ENCODE results near the gene COBL. TPM values are rescaled to one million over a fixed set of nuclear protein-coding genes. Genes with fewer than 3 reads are reported as not detected.

COBL gene
- total RNA-seq, 1 experiment from 2014 or later, result 52.3 TPM

GRCh38 chr7:51335057-51335456 lies 18.4 kb upstream of the COBL start:
- Histone ChIP-seq H4K91ac (ENCODE audit: insufficient read length, low read depth, low read length) (no peak overlapping the region), H3K79me1 (ENCODE audit: insufficient read depth, low read depth, low read length, poor library complexity, severe bottlenecking) (no peaks in the 10 kb centered on the region), H2BK15ac (ENCODE audit: low read depth, low read length) (no peak overlapping the region), H2BK12ac (ENCODE audit: insufficient read length, low read depth, low read length) (no peak overlapping the region), H3K4ac (ENCODE audit: low read depth, low read length) (no peak overlapping the region), H3K4me2 (ENCODE audit: insufficient read depth, insufficient read length, low read length) (no peak overlapping the region), H3K14ac (ENCODE audit: insufficient read depth, low read length) (no peak overlapping the region), H3K9ac (ENCODE audit: extremely low read depth, insufficient read length, low read length) (no peak overlapping the region), H2BK5ac (ENCODE audit: insufficient read length, low read length) (no peak overlapping the region), H4K8ac (replicated peaks; ENCODE audit: insufficient read length, low read depth, low read length) (no peak overlapping the region), H3K79me2 (ENCODE audit: insufficient read depth, low read length) (no peaks in the 10 kb centered on the region), H4K20me1 (ENCODE audit: control insufficient read depth, insufficient read depth, insufficient read length) (no peaks in the 10 kb centered on the region), H2BK120ac (ENCODE audit: low read depth, low read length, poor library complexity, severe bottlenecking) (no peak overlapping the region), H2BK20ac (ENCODE audit: low read depth, low read length, poor library complexity, severe bottlenecking) (no peak overlapping the region), H2AK5ac (ENCODE audit: insufficient read length, low read length) (no peak overlapping the region), H3K56ac (ENCODE audit: insufficient read length, low read depth, low read length) (no peak overlapping the region), H2AFZ (ENCODE audit: low read length) (no peak overlapping the region), H3K23me2 (ENCODE audit: insufficient read length, low read depth, low read length, poor library complexity, severe bottlenecking) (no peaks in the 10 kb centered on the region), H3K23ac (ENCODE audit: insufficient read length, low read depth, low read length) (no peak overlapping the region), H3K18ac (ENCODE audit: insufficient read length, low read depth, low read length) (no peak overlapping the region), H3K4me1 (ENCODE audit: insufficient read depth, low read length) (no peaks in the 10 kb centered on the region), H3K27ac (ENCODE audit: insufficient read length, low read depth, low read length) (no peak overlapping the region), H4K5ac (ENCODE audit: insufficient read length, low read depth, low read length) (no peak overlapping the region), H3K27me3 (ENCODE audit: insufficient read depth, low read length) (no peaks in the 10 kb centered on the region), H3T11ph (ENCODE audit: low read length) (no peak overlapping the region), H3K9me3 (ENCODE audit: control insufficient read depth, low read depth, low read length) (no peaks in the 10 kb centered on the region)
- H3K9me3 Mint-ChIP-seq, result no peaks in the 10 kb centered on the region; a peak in 2 of 5 replicates
- peaks cover 3 to 4% of the 10 kb centered on the region in 2 experiments; a peak in 1 of 4 replicates for H3K4me1 Mint-ChIP-seq
- DNase-seq, result no peak
- peaks cover 0 to 22% (median 6%) of the 10 kb centered on the region in 3 experiments; a peak in 2 of 7 replicates for H3K36me3 Mint-ChIP-seq (ENCODE audit: insufficient read depth in 1 of 3, low read depth in 3 of 3)
- TF ChIP-seq, protein P1, sequence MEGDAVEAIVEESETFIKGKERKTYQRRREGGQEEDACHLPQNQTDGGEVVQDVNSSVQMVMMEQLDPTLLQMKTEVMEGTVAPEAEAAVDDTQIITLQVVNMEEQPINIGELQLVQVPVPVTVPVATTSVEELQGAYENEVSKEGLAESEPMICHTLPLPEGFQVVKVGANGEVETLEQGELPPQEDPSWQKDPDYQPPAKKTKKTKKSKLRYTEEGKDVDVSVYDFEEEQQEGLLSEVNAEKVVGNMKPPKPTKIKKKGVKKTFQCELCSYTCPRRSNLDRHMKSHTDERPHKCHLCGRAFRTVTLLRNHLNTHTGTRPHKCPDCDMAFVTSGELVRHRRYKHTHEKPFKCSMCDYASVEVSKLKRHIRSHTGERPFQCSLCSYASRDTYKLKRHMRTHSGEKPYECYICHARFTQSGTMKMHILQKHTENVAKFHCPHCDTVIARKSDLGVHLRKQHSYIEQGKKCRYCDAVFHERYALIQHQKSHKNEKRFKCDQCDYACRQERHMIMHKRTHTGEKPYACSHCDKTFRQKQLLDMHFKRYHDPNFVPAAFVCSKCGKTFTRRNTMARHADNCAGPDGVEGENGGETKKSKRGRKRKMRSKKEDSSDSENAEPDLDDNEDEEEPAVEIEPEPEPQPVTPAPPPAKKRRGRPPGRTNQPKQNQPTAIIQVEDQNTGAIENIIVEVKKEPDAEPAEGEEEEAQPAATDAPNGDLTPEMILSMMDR (conservative IDR thresholded peaks at IDR 0.05), result no peak
- WGBS (ENCODE audit: extremely low coverage, insufficient read length, low lambda C conversion rate), result no CpG with 5 or more reads among the region's 2 CpGs
- H3K27me3 Mint-ChIP-seq (ENCODE audit: low read depth), result no peaks in the 10 kb centered on the region
- H3K4me3 Mint-ChIP-seq, result no peak overlapping the region
- no peak overlapping the region for H3K27ac Mint-ChIP-seq

Data from H9 (cell line).